GM18498 (cell line): ENCODE measurements around the gene CIAO1.
"Not testable (repeated sequence)": the region's sequence is repeated elsewhere in the genome, so short reads cannot be mapped to it uniquely, and the experiment has no call there.

ENCODE experiments used
- ATAC-seq: cut with Tn5 transposase; IDR thresholded peaks from one replicate; pipeline ENCODE4 v1.9.1; 2021; ENCODE audit warnings: mild to moderate bottlenecking, moderate library complexity; ENCODE audit not compliant: unreplicated experiment

The CIAO1 gene

GRCh38 chr2:96265840-96266679, at the start of gene CIAO1, which contains the start of gene TMEM127:
Gene CIAO1, plus strand, starts transcription at chr2:96266225. Its CDS starts 126 bp downstream, at chr2:96266351.
Gene TMEM127, minus strand, starts transcription at chr2:96265997. Its CDS starts 616 bp downstream, at chr2:96265381.
- peak; percentile 94 for ATAC-seq

- ATAC-seq = no peak
Observed at GRCh38 chr2:96218508-96219131, 47.4 kb upstream of the CIAO1 start.

GRCh38 chr2:96219959-96220358, 46.1 kb upstream of the CIAO1 start:
- not testable (repeated sequence) for ATAC-seq

DNA sequence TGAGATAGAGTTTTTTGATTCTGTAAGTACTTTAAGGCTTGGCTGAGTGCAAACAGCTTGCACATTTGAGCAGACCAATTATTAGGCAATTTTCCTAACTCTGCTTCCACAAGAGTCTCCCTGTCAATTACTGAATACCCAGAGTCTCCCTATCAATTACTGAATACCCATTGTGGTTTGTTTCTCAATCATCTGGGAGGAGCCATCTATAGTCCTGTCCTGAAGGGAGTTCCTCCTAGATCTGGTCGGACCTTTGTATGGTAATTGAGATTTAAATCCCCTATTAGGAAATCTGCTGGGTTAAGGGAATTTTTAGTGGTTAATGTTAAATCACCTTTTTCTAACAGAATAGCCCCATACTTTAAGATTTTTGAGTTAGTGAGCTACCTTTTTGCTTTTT, 44.9 kb upstream of the CIAO1 start:
- not testable (repeated sequence) for ATAC-seq

GRCh38 chr2:96225016-96225533, 41.0 kb upstream of the CIAO1 start:
- peak; percentile 80 for ATAC-seq

- no peak for ATAC-seq
Observed at GRCh38 chr2:96231316-96231715, 34.7 kb upstream of the CIAO1 start.

DNA sequence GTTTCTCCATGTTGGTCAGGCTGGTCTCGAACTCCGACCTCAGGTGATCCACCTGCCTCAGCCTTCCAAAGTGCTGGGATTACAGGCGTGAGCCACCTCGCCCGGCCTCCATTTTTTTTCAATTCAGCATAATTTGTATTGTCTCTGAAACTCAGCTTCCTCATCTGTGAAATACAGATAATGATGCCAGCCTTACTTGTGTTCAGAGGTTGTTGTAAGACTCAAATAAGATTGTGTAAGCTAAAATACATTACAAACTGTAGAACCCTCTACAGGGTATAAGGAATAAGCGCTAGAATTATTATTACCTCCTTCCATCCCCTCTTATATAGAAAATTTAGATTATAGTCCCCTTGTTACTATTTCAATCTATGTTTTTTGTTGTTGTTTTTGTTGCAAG, 32.6 kb upstream of the CIAO1 start:
- no peak for ATAC-seq

DNA sequence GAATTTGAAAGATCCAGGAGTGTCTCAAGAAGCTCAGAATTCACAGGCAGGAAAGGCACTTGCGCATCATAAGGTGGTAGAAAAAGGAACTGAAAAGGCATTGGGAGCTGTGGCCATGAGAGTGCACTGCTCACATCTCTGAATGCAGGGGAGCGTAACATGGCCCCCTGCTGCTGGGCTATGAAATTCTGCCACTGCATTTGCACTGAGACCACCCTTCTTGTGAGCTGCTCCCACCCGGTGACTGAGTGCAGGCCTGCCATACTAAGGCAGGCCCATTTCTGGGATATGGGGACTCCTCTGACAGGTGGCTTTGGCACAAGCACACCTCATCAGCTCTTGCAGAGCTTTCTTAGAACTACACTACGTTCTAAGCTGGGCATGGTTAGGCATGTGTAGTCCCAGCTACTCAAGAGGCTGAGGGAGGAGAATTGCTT, 32.1 kb upstream of the CIAO1 start:
- peak; percentile 95 for ATAC-seq

DNA sequence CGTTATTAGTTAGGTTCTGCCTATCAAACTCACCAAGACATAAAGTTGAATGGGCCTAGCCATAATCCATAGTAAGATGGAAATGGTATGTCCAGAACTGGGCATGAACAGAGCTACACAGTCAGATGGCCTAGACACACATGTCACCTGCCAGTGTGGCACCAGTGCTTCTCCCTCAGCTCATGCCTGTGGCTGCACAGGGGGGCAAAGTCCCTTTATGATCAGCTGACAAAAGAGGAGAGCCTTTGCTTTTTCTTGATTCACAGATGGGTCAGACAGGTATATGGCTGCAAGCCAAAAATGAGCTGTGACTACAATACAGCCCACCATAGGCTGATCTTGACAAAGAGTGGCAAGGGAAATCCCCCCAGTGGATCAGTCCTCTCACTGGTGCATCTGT, 29.1 kb upstream of the CIAO1 start:
- ATAC-seq = no peak

- ATAC-seq = no peak
Observed at GRCh38 chr2:96238266-96238665, 27.8 kb upstream of the CIAO1 start.

DNA sequence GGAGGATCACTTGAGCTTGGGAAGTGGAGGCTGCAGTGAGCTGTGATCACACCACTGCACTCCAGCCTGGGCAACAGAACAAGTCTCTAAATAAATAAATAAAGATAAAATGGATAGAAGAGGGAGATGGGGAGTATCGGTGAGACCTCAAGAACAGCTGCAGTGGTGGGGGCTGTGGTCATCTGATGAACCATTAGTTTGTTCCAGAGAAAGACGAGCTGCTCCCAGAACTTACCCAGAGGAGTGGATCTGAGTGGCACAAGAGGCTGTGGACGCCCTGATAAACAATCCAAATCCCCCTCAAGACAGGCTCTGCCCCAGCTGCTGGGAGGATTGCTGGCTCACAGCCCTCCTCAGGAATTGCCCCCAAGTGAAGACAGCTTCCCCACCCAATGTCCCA, 26.9 kb upstream of the CIAO1 start:
- no peak for ATAC-seq

DNA sequence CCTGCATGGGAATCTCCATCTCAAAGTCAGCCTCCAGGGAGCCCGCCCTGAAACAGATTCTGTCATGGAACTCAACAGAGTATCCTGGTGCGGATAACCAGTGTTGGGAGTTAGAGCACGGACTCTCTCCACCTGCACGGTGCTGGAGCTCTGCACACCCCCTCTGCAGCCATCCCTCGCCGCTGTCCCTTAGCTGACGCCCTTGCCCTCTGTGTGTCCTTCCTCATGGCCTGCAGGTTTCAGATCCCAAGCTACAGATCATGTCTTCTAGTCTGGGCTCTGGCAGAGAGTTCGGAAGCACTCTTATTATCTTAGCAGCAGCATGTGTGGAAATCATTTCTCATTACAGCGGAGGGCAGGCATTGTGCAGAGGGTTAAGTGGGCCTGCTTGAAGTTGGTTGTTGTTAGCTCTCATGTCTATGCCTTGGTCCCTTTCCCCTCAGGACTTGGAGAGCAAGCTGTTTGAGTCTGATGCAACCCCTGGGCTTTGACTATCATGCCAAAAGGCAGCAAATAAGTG, 26.2 kb upstream of the CIAO1 start:
- no peak for ATAC-seq

DNA sequence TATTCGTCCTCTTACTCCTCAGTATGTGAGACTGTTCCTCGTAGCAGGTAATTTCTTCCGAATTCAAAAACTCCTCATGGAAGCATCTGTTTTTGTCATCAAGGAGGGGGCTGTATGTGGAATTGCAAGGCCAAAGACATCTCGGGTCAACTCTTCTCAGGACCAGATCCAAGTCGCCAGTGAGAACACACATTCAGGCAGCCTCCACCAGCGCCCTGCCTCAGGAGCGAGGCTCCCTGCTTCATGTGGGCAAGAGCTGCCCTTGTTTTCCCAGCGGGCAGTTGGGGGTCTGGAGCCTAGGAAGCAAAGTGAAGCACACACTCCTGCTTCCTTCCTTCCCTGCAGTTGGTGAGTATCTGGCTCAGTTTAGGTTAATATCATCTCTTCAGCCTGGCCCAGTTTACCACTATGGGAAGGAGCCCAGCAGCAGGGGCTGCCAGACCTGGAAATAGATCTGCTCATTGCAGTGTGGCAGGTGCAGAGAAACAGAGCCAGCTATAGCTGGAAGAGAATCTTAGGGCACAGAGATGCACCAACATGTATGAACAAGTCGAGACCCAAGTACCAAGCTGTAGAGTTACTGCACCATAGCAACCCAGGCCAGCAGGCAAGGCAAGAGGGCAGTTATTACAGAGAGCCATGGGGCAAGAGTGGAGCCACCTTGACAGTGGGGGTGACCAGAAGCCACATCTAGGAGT, 25.5 kb upstream of the CIAO1 start:
- ATAC-seq = no peak

DNA sequence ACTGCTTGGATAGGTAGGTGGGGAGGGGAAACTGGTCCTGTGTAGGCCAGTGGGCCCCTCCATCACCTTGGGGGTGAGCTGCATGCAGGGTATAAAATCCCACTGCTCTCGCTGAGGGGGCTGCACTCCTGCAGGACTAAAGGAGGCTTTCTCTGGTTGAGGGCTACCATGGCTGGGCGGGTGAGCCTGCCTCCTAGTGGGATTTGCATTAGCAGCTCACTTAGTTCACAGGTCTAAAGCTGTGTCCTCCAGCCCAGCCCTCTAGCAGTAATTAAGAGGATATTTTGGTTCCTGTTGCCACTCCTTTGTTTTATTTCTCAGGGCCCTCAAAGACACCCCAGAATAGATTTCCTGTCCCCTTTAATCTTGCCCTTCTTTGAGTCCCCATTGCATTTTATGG, 24.8 kb upstream of the CIAO1 start:
- no peak for ATAC-seq

- peak; percentile 91 for ATAC-seq
Observed at GRCh38 chr2:96241900-96242611, 24.0 kb upstream of the CIAO1 start.

- ATAC-seq = no peak
Observed at GRCh38 chr2:96243843-96244242, 22.2 kb upstream of the CIAO1 start.

DNA sequence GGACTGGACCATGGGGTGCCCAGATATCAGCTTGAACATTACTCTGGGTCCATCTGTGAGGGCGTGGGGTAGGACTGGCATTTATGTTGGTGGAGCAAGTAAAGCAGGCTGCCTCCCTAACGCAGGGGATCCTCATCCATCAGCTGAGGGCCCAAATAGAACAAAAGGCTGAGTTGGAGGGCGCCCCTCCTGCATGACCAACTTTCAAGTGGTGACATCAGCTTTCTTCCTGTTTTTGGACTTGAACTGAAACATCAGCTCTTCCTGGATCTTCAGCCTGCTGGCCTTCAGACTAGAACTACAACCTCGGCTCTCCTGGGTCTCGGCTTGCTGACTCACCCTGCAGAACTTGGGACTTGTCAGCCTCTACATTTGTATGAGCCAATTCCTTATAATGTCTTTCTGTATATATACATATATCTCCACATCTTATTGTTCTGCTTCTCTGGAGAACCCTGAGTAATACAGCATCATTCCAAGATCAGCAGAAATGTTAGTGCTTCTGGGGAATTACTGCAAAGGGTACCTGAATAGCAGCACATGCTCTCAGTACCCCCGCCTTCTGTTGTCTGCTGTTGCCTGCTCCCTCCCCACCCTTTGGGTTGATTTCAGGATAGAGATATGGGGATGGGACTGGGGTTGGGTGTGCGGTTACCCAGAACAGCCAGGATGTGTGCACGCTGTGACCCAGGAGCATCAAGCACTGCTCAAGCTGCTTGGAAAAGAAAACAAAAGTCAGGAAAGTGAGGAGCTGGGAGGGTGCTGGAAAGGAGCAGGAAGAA, 20.2 kb upstream of the CIAO1 start:
- no peak for ATAC-seq

DNA sequence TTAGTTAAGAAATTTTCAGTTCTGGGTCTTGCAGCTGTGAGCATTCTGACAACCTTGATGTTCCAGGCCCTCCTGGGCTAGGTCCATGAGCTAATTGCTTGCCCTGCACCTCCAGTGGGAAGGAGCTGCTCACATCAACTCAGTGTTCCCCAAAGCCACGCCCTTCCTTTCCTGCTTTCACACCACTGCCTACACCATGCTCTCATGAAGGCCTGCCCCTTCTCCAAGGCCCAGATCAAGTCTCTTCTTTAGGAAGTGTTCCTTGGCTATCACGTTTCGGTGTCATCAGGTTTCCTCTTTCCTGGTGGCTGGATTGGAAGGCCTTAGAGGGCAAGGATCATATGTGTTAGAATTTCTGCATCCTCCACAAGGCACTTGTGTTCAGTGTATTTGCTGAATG, 19.0 kb upstream of the CIAO1 start:
- no peak for ATAC-seq

DNA sequence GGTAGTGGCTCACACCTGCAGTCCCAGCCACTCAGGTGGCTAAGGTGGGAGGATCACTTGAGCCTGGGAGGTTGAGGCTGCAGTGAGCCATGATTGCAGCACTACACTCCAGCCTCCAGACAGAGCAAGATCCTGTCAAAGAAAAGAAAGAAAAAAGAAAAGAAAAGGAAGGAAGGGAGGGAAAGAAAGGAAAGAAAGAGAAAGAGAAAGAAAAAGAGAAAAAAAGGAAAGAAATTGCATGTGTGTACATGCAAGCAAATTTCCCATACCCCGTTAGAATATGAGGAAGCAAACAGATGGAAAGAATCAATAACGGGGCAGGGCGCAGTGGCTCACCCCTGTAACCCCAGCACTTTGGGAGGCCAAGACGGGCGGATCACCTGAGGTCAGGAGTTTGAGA, 18.1 kb upstream of the CIAO1 start:
- ATAC-seq = no peak

GRCh38 chr2:96248624-96249023, 17.4 kb upstream of the CIAO1 start:
- ATAC-seq = no peak
